Neutrophil (primary cell): ENCODE data around the gene CRYGC.

Experiments
- H3K27ac ChIP-seq: fragments of 200-600 bp; sonication (generic); 2 replicates; pipeline ENCODE4 v1.5.1; 2016; ENCODE audit warnings: mild to moderate bottlenecking, moderate library complexity
- H3K27me3 ChIP-seq: fragments of 200-600 bp; sonication (generic); 2 replicates; pipeline ENCODE4 v1.6.0; 2016; ENCODE audit warnings: mild to moderate bottlenecking
- H3K36me3 ChIP-seq: fragments of 200-600 bp; sonication (generic); 2 replicates; pipeline ENCODE4 v1.5.1; 2017
- H3K4me1 ChIP-seq, 2 experiments: fragments of 200-600 bp in 1 of 2; sonication (generic) in 1 of 2; 1 replicate in 1 of 2; 2 replicates in 1 of 2; pipeline versions ENCODE4 v1.5.1 to v1.6.1; 2013 to 2016; ENCODE audit warnings: low read depth in 1 of 2, low read length in 1 of 2, mild to moderate bottlenecking in 1 of 2, moderate library complexity in 1 of 2; ENCODE audit not compliant: control insufficient read depth in 1 of 2, insufficient read depth in 1 of 2
- H3K4me3 ChIP-seq, 2 experiments: fragments of 200-600 bp in 1 of 2; sonication (generic) in 1 of 2; 1 replicate in 1 of 2; 2 replicates in 1 of 2; pipeline ENCODE4 v1.5.1; 2013 to 2016; ENCODE audit warnings: low read depth in 1 of 2, low read length in 1 of 2, mild to moderate bottlenecking in 1 of 2, moderate library complexity in 1 of 2
- H3K9me3 ChIP-seq: fragments of 200-600 bp; sonication (generic); 2 replicates; pipeline ENCODE4 v1.5.1; 2016
- TF ChIP-seq, protein P1 (sequence below): fragments of 200-600 bp; sonication (generic); IDR thresholded peaks from 2 replicates; pipeline ENCODE4 v1.5.1; 2016; ENCODE audit warnings: antibody characterized with exemption

CRYGC gene

DNA sequence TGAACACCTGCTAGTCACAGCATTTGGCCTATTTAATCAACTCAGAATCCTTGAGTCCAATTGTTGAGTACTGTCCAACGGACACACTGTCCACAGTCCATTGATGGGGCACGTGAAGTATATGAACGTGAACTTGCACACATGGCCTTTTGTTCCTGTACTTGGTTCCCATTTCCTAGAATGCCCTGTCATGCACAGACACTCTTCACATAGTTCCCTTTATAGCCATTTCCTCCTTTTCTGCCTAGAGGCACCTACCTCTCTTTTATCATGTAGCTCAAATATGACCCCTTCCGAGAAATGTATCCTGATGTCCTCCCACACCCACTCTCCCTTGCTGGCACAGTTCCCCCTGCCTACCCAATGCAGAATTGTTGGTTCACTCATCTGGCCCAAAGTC, 42.5 kb upstream of the CRYGC start:
- peaks cover 10 to 13% of the 10 kb centered on the region in 2 experiments for H3K4me1 ChIP-seq
- TF ChIP-seq, protein P1, sequence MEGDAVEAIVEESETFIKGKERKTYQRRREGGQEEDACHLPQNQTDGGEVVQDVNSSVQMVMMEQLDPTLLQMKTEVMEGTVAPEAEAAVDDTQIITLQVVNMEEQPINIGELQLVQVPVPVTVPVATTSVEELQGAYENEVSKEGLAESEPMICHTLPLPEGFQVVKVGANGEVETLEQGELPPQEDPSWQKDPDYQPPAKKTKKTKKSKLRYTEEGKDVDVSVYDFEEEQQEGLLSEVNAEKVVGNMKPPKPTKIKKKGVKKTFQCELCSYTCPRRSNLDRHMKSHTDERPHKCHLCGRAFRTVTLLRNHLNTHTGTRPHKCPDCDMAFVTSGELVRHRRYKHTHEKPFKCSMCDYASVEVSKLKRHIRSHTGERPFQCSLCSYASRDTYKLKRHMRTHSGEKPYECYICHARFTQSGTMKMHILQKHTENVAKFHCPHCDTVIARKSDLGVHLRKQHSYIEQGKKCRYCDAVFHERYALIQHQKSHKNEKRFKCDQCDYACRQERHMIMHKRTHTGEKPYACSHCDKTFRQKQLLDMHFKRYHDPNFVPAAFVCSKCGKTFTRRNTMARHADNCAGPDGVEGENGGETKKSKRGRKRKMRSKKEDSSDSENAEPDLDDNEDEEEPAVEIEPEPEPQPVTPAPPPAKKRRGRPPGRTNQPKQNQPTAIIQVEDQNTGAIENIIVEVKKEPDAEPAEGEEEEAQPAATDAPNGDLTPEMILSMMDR, result no peak
- no peaks in the 10 kb centered on the region for H3K9me3 ChIP-seq
- H3K36me3 ChIP-seq, result no peaks in the 10 kb centered on the region
- peak overlapping the region in 1 of 2 experiments; percentile 4 for H3K4me3 ChIP-seq
- H3K27ac ChIP-seq, result peak overlapping the region; percentile 55
- no peaks in the 10 kb centered on the region for H3K27me3 ChIP-seq

DNA sequence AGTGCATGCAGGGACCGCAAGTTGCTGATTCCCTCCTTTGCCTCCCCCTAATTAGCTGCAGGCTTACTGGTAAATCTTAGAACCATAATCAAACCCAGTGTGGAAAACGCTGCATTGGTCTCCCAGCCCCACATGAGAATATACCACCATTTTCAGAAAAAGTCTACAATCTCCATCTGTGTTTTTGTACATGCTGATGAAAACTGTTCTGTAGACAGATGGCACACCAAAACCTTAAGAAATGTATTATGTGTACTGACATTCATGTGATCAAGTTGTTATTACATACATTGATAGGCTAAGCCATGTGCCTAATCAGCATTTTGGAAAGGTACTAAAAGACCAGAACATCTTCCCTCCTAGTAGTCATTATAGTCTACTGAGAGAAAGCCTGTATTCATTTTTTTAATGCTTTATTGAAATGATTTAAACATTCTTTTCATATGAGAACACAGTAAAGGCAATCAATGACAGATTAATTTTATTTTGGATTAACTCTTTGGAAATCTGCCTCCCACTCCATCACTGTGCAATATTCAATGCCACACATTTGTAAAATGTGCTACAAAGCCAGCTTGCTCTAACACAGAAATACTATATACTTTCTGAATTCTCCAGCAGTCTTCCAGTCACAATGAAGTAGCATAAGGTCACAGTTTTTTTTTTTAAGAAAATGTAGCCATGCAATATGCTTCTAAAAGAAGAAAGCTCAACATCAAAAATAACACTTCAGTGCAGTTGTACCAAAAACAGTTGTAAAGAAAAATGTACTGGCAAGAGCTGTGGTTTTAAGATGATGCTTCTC, 35.5 kb upstream of the CRYGC start:
- H3K36me3 ChIP-seq, result no peaks in the 10 kb centered on the region
- H3K9me3 ChIP-seq, result no peaks in the 10 kb centered on the region
- no peaks in the 10 kb centered on the region for H3K4me1 ChIP-seq
- TF ChIP-seq, protein P1, result no peak
- H3K27me3 ChIP-seq, result no peaks in the 10 kb centered on the region
- no peak overlapping the region for H3K27ac ChIP-seq
- no peak overlapping the region for H3K4me3 ChIP-seq

DNA sequence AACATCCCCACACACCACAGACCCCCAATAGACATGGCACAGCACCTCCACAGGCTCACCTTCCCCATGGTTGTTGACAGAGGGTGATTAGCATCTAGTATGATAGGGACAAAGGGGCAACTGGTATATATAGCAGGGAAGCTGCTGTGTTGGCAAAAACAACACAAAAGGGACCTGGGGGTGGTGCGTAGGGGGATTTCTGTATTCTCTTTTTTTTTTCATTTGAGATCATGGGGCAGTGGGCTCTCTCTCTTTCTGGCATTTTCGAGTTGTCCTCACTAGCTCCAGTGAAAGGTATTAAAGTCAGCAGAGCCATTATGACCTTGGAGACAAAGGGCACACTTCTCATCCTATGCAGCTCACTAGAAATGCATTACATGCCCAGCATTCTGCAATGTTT, 33.9 kb upstream of the CRYGC start, which contains the start of gene CRYGA:
Gene CRYGA, minus strand, starts transcription at position 101 of the 400 bp plus-strand sequence. Its CDS starts 33 bp downstream, at position 68.
- no peaks in the 10 kb centered on the region for H3K9me3 ChIP-seq
- TF ChIP-seq, protein P1, result no peak
- H3K4me1 ChIP-seq, result no peaks in the 10 kb centered on the region
- no peaks in the 10 kb centered on the region for H3K36me3 ChIP-seq
- no peaks in the 10 kb centered on the region for H3K27me3 ChIP-seq
- no peak within 1 kb of the TSS for H3K27ac ChIP-seq
- H3K4me3 ChIP-seq, result no peak within 1 kb of the TSS

DNA sequence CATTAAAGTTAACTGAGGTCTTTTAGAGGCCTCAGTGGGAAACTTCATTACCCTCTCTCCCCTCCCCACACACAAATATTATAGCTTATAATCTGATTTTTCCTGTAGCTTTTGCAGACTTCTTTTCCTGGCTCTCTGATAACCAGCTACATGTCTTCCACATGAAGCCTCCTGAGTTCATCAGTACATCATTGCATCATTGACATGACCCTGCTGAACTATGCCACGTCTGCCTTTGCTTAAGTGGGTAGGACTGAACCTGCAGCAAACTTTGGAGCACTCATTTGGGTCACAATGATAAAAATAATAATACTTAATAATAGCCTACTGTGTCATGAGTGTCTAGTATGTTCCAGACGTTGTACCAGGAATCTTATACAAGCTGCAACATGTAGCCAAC, 26.8 kb upstream of the CRYGC start:
- no peaks in the 10 kb centered on the region for H3K9me3 ChIP-seq
- no peaks in the 10 kb centered on the region for H3K4me1 ChIP-seq
- H3K27me3 ChIP-seq, result no peaks in the 10 kb centered on the region
- no peak overlapping the region for H3K27ac ChIP-seq
- H3K4me3 ChIP-seq, result no peak overlapping the region
- no peaks in the 10 kb centered on the region for H3K36me3 ChIP-seq
- TF ChIP-seq, protein P1, result no peak

DNA sequence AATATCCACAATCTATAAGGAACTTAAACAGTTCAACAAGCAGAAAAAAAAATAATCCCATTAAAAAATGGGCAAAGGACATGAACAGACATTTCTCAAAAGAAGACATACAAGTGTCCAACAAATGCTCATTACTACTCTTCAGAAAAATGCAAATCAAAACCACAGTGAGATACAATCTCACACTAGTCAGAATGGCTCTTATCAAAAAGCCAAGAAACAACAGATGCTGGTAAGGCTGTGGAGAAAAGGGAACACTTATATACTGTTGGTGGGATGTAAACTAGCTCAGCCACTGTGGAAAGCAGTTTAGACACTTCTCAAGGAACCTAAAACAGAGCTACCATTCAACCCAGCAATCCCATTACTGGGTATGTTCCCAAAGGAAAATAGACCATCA, 23.5 kb upstream of the CRYGC start:
- Histone ChIP-seq H3K4me3 (no peak overlapping the region), H3K9me3 (no peaks in the 10 kb centered on the region), H3K36me3 (no peaks in the 10 kb centered on the region), H3K27ac (no peak overlapping the region), H3K27me3 (no peaks in the 10 kb centered on the region), H3K4me1 (peaks cover 0 to 4% of the 10 kb centered on the region in 2 experiments)
- TF ChIP-seq, protein P1, result no peak
